Activated CD4-positive, alpha-beta T cell treated with anti-CD3 and anti-CD28 coated beads for 36 hours (primary cell): ENCODE data around the gene TMEM128. TPM values are rescaled to one million over a fixed set of nuclear protein-coding genes. Genes with fewer than 3 reads are reported as not detected.
"Not testable (repeated sequence)": the region's sequence is repeated elsewhere in the genome, so short reads cannot be mapped to it uniquely, and the experiment has no call there.

ENCODE experiments used
- ATAC-seq: fragments of 200-7000 bp; cut with Tn5 transposase; one replicate; pipeline ENCODE4 v1.10.0; 2021; ENCODE audit warnings: mild to moderate bottlenecking, moderate library complexity
- CTCF ChIA-PET: fragments of 350-600 bp; sonication (Branson Sonifier 250); formaldehyde crosslinking; loops from one replicate; lab custom pipeline; 2021; ENCODE audit warnings: antibody characterized with exemption; lab: Charles Lee
- POLR2A ChIA-PET: fragments of 350-600 bp; sonication (Branson Sonifier 250); formaldehyde crosslinking; loops from one replicate; lab custom pipeline; 2021; ENCODE audit warnings: antibody characterized with exemption, inconsistent platforms; lab: Charles Lee
- DNase-seq: peaks from one replicate; pipeline ENCODE4 v3.0.0-alpha.2; 2020
- H3K27ac Mint-ChIP-seq: one replicate; pipeline ENCODE4 v1.8.0; 2021; ENCODE audit warnings: mixed read lengths
- H3K27me3 Mint-ChIP-seq: one replicate; pipeline ENCODE4 v1.8.0; 2021; ENCODE audit warnings: mixed read lengths
- H3K36me3 Mint-ChIP-seq: one replicate; pipeline ENCODE4 v1.8.0; 2021; ENCODE audit warnings: low read depth, mixed read lengths
- H3K4me1 Mint-ChIP-seq: one replicate; pipeline ENCODE4 v1.8.0; 2021; ENCODE audit warnings: mixed read lengths
- H3K4me3 Mint-ChIP-seq: one replicate; pipeline ENCODE4 v1.8.0; 2021; ENCODE audit warnings: mild to moderate bottlenecking, moderate library complexity, mixed read lengths
- H3K9me3 Mint-ChIP-seq: one replicate; pipeline ENCODE4 v1.8.0; 2021; ENCODE audit warnings: low read depth, mixed read lengths
- intact Hi-C, 2 experiments: fragments of 100-400 bp; cut with DNase I in 1 of 2; cut with micrococcal nuclease in 1 of 2; formaldehyde crosslinking; loops; one replicate each; pipeline versions ENCODE4 v1.14.2 to v1.15.1; 2022 to 2024; cut with DNase I, micrococcal nuclease
- total RNA-seq, 2 experiments: library from RNA; stranded (reverse); gene quantifications; one replicate each; pipeline ENCODE4 v1.2.3, GENCODE V29; 2021

Gene TMEM128
- total RNA-seq, 2 experiments from 2014 or later = 14.6 to 25.3 TPM

- no peak overlapping the region for H3K27ac Mint-ChIP-seq
- intact Hi-C loops = no loop called here
- no peak overlapping the region for H3K4me3 Mint-ChIP-seq
- H3K9me3 Mint-ChIP-seq = no peaks in the 10 kb centered on the region
- ATAC-seq = no peak
- H3K4me1 Mint-ChIP-seq = no peaks in the 10 kb centered on the region
- H3K36me3 Mint-ChIP-seq = no peaks in the 10 kb centered on the region
- POLR2A ChIA-PET = no interaction called here
- no peak for DNase-seq
- CTCF ChIA-PET = no interaction called here
- peaks cover 25% of the 10 kb centered on the region for H3K27me3 Mint-ChIP-seq
Observed at GRCh38 chr4:4195354-4195753, 52.7 kb downstream of the TMEM128 start.

- CTCF ChIA-PET, POLR2A ChIA-PET, ATAC-seq, H3K9me3 Mint-ChIP-seq, DNase-seq, H3K4me3 Mint-ChIP-seq, H3K27ac Mint-ChIP-seq, H3K36me3 Mint-ChIP-seq, H3K4me1 Mint-ChIP-seq, intact Hi-C loops: not testable (repeated sequence)
- H3K27me3 Mint-ChIP-seq = peaks cover 38% of the 10 kb centered on the region
Observed at GRCh38 chr4:4188557-4188956, 59.5 kb downstream of the TMEM128 start.

Other genes with a start within 250 kb of the TMEM128 start
- gene OTOP1, start 21.3 kb downstream of the TMEM128 start, total RNA-seq = not detected
- 10 to 100 TPM; 65.6 to 74.3 TPM for gene LYAR, start 41.9 kb upstream of the TMEM128 start, total RNA-seq
- gene ZBTB49, start 42.0 kb upstream of the TMEM128 start, total RNA-seq = 1 to 10 TPM; 3.3 to 3.8 TPM
- 1 to 10 TPM; 4.1 to 5.3 TPM for gene NSG1, start 138.9 kb upstream of the TMEM128 start, total RNA-seq